Inflammatory macrophage (primary cell): Measurements from ENCODE around the gene IL9R.
"Not testable (repeated sequence)": the region's sequence is repeated elsewhere in the genome, so short reads cannot be mapped to it uniquely, and the experiment has no call there.

Experiments used
- DNase-seq, 2 donors: peaks; one replicate each; pipeline ENCODE4 v3.0.0-alpha.2; 2020 to 2022

IL9R gene

GRCh38 chrX:155998761-155999510, 1.4 kb downstream of the IL9R start:
- no peak for DNase-seq

- not testable (repeated sequence) for DNase-seq
Observed at GRCh38 chrX:155999751-156000150, 2.3 kb downstream of the IL9R start.

DNA sequence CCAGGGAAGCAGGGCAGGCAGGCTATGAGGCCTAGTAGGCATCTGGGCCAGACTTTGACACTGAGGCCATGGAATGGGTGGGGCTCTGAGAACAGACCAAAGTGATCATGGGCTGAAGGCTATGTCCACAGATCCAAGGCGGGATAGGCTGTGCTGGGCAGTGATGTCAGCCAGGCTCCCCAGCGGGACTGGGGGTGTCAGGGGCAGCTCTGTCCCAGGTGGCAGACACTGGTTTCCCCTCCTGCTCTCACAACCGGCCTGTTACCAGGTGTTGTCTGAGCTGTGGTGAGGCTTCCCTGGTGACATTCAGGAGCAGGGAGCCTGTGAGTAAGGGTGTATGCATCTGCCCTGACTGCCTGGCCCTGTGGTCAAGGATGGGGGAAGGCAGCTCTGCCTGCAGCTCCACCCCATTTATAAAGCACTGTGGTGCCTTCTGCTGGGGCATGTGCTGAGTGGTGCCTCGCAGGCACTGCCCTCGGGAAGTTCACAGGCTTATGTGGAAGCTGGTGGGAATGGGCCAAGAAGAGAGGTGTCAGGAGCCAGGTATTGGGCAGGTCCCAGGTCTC, 2.9 kb downstream of the IL9R start:
- no peak for DNase-seq

DNA sequence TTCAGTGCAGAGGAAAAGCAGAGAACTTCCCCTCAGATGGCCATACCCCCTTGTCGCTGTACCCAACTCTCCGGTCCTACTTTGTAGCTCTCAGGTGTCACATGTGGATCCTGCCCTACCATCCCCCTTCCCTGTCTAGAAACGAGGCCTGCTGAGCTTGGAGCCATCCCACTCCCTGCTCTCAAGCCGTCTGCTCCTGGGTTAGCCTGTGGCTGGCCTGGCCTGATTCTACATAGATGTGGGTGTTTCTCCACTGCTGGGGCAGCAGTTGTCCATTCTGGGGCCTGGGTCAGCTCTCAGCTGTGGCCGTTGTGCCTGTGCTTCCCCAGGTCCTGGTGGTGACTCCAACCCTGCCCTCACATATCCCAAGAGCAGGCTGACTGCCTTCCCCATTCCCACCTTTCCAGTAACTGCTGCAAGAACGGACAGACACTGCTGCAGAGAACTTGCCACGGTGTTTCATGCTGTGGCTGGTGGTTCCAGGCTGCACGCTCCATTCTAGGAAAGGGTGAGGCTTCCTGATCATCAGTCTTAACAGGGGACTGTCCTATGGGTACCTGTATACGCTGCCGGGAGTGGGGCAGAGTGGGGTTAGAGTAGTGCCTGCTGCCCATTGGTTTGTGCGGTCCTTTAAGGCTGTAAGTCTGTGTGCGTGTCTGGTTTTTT, 3.6 kb downstream of the IL9R start:
- no peak for DNase-seq

DNA sequence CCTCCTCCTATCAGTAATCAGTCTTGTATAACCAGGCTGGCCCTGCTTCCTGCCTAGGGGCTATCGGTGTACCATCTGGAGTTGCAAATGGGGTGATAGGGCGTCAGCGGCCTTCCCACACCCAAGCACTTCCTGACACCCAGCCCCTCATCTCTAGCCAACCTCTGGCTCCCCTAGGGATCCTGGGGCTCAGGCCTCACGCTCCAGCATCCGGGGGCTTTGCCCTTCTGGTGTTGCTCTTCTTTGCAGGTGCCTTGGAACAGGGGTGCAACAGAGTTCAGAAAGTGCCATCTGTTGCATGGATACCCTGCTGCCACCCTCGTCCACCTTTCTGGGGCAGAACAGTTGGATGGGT, 4.1 kb downstream of the IL9R start:
- no peak for DNase-seq

- no peak for DNase-seq
Observed at GRCh38 chrX:156002507-156002906, 5.0 kb downstream of the IL9R start.

DNA sequence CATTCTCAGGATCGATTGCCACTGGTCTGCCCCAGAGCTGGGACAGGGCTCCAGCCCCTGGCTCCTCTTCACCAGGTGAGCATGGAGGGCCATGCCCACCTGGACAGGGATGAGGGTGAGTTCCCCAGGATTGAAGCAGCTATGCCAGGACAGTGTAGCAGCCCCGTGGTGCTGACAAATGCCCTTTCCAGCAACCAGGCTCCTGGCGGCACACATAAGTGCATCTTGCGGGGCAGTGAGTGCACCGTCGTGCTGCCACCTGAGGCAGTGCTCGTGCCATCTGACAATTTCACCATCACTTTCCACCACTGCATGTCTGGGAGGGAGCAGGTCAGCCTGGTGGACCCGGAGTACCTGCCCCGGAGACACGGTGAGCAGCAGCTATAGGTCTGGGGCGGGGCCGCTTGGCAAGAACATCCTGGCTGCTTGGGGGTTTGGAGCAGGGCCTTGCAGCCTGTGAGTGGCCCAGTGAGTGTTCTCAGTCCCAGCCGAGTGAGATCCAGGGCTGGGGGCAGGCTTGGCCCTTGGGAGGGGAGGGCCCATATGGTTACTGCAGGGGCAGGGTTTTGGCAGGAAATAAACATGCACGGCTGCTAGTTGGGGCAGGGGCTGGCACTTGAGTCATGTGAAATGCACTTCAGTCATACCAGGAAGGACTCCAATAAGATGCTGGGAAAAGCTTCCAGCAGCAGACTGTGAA, 6.1 kb downstream of the IL9R start:
- DNase-seq: no peak

GRCh38 chrX:156004256-156004655, 6.8 kb downstream of the IL9R start:
- no peak for DNase-seq

DNA sequence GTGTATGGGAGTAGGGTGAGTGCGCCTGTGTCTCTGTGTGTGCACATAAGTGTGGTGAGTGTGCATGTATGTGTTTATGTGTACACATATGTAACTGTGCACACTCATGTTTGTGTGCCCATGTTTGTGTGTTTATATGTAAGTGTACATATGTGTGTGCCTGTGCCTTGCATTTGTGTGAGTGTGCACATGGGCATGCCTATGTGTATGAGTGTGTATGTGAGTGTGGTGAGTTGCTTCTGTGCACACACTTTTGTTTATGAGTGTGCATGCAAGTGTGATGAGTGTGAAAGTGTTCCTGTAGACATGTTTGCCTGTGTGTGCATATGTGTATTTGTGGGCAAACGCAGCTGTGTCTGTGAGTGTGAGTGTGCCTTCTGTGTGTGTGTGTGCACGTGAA, 7.2 kb downstream of the IL9R start:
- no peak for DNase-seq

DNA sequence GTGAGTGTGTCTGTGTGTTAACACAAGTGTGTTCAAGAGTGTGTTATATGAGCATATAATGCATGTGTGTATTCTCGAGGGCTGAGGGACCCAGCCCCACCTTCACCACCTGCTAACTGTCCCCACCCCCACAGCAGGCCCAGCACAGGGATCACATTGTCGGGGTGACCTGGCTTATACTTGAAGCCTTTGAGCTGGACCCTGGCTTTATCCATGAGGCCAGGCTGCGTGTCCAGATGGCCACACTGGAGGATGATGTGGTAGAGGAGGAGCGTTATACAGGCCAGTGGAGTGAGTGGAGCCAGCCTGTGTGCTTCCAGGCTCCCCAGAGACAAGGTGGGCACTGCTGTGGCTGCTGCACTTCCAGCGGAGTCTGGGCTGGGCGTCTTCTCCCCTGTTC, 7.6 kb downstream of the IL9R start:
- DNase-seq: no peak

GRCh38 chrX:156006468-156006867, 9.0 kb downstream of the IL9R start:
- not testable (repeated sequence) for DNase-seq

DNA sequence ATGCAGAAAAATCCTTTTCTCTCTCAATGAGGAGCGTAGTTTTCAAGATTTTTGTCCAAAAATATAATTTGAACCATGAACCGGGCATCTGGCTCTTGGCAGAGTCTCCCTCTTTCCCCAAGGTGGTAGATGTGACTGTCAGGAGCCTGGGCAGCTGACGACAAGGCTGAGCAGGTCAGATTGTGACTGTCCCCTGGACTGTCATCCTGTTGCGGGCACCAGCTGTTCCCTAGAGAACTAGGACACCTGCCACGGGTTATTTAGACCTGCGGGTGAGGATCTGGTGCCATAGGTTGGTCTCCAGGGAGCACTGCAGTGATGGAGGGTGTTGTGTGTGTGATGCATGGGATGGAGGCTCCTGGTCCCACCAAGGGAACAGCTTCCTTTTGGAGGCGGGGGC, 10.9 kb downstream of the IL9R start:
- not testable (repeated sequence) for DNase-seq

DNA sequence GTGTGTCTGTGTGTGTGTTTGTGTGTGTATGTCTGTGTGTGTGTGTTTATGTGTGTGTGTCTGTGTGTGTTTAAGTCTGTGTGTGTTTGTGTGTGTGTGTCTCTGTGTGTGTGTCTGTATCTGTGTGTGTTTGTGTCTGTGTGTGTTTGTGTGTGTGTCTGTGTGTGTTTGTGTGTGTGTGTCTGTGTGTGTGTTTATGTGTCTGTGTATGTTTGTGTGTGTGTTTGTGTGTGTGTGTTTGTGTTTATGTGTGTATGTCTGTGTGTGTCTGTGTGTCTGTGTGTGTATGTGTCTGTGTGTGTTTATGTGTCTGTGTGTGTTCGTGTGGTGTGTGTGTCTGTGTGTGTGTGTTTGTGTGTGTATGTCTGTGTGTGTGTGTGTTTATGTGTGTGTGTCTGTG, 11.4 kb downstream of the IL9R start:
- no peak for DNase-seq

DNA sequence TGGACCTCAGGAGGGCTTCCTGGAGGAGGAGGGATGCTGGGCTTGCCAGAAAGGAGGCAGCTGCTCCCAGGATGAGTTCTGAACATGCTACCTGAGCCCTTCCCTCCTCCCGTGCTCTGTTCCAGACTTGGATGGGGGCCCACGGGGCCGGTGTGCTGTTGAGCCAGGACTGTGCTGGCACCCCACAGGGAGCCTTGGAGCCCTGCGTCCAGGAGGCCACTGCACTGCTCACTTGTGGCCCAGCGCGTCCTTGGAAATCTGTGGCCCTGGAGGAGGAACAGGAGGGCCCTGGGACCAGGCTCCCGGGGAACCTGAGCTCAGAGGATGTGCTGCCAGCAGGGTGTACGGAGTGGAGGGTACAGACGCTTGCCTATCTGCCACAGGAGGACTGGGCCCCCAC, 12.2 kb downstream of the IL9R start:
- not testable (repeated sequence) for DNase-seq

- not testable (repeated sequence) for DNase-seq
Observed at GRCh38 chrX:156013286-156013953, 15.9 kb downstream of the IL9R start.

GRCh38 chrX:156019846-156020245, 22.4 kb downstream of the IL9R start:
- DNase-seq: not testable (repeated sequence)

GRCh38 chrX:156023002-156023401, 25.5 kb downstream of the IL9R start:
- not testable (repeated sequence) for DNase-seq

DNA sequence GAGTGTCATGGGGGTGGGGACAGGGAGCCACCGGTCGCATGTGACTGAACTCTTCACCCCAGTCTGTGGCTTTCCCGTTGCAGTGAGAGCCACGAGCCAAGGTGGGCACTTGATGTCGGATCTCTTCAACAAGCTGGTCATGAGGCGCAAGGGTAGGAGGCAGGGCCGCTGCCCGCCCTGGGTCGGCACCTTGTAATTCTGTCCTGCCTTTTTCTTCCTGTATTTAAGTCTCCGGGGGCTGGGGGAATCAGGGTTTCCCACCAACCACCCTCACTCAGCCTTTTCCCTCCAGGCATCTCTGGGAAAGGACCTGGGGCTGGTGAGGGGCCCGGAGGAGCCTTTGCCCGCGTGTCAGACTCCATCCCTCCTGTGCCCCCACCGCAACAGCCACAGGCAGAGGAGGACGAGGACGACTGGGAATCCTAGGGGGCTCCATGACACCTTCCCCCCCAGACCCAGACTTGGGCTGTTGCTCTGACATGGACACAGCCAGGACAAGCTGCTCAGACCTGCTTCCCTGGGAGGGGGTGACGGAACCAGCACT, 27.5 kb downstream of the IL9R start:
- not testable (repeated sequence) for DNase-seq

GRCh38 chrX:156028653-156029237, 31.2 kb downstream of the IL9R start:
- not testable (repeated sequence) for DNase-seq

DNA sequence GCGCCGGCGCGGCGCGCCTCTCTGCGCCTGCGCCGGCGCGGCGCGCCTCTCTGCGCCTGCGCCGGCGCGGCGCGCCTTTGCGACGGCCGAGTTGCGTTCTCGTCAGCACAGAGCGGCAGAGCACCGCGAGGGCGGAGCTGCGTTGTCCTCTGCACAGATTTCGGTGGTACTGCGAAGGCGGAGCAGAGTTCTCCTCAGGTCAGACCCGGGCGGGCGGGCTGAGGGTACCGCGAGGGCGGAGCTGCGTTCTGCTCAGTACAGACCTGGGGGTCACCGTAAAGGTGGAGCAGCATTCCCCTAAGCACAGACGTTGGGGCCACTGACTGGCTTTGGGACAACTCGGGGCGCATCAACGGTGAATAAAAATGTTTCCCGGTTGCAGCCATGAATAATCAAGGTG, 31.8 kb downstream of the IL9R start:
- DNase-seq: not testable (repeated sequence)

DNA sequence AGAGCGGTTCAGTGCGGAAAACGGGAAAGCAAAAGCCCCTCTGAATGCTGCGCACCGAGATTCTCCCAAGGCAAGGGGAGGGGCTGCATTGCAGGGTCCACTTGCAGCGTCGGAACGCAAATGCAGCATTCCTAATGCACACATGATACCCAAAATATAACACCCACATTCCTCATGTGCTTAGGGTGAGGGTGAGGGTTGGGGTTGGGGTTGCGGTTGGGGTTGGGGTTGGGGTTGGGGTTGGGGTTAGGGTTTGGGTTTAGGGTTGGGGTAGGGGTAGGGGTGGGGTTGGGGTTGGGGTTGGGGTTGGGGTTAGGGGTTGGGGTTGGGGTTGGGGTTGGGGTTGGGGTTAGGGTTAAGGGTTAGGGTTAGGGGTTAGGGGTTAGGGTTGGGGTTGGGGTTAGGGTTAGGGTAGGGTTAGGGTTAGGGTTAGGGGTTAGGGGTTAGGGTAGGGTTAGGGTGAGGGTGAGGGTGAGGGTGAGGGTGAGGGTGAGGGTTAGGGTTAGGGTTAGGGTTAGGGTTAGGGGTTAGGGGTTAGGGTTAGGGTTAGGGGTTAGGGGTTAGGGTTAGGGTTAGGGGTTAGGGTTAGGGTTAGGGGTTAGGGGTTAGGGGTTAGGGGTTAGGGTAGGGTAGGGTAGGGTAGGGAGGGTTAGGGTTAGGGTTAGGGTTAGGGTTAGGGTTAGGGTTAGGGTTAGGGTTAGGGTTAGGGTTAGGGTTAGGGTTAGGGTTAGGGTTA, 32.4 kb downstream of the IL9R start:
- not testable (repeated sequence) for DNase-seq
